ENCODE results near the gene IFT27.
A peak's percentile ranks its signal among the peaks of the same experiment; 100 is the strongest.

The IFT27 gene

DNA sequence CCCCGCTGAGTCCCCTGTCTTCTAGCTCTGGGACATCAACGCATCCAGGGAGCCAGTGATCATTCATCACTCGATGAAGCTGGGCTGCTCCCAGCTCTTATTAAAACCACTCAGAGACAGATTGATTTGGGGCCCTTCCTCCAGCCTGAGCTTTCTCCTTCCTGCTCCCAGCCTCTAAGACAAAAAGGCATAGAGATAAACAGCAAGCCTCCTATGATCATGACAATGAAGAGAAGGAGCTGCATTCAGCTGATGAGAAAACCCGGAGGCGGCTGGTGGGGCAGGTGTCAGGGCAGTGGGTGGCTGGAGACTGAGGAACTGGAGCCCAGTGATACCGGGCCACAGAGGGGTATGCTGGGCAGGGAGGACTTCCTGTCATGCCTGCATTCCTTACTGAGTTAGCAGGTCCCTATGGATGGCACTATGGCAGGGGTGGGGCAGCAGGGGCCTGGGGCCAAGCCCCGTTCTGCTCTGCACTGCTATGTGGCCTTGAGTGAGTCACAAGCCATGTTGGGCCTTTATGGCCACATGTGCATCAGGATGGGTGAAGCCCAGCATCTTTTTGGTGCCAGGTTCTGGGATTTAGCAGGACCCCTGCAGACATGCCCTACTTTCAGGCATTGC is 20.7 kb upstream of the IFT27 start:
- DNase-seq (ENCODE audit: low read depth in 2 of 2) = no peak

DNA sequence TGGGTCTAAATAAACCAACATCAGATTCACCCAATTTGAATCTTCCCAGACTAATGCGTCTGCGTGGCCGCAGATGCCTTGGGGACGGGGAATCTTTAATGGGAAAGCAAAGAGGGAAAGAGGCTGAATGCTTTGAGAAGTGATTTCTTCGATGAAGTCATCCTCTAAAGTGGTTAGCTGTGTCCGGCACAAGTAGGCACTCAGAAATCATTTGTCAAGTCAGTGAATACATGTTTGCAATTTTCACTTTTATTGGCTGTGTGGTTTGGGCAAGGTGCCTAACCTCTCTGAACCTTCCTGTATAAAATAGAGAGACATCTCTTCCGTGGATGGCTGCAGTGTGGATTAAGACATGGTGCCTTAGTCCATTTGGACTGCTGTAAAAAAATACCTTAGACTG is 19.7 kb upstream of the IFT27 start:
- DNase-seq (ENCODE audit: low read depth in 2 of 2) = no peak

DNA sequence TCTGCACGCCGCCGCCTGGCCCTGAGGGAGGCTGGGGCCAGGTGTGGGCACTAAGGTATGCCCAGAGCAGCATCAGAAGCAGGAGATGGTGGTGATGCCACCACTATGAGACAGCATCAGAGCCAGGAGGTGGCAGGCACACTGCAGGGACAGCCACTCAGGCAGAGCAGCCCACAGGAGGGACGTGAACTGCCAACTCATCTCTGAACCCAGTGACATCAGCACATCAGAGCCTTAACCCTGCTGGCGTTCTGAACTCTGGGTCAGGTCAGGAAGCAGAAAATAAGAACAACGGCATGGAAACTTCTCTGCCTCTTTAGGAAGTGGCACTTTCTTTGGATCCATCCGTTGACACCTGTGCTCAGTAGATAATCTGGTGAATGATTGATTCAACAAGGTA is 14.7 kb upstream of the IFT27 start:
- no peak for DNase-seq (ENCODE audit: low read depth in 2 of 2)

DNA sequence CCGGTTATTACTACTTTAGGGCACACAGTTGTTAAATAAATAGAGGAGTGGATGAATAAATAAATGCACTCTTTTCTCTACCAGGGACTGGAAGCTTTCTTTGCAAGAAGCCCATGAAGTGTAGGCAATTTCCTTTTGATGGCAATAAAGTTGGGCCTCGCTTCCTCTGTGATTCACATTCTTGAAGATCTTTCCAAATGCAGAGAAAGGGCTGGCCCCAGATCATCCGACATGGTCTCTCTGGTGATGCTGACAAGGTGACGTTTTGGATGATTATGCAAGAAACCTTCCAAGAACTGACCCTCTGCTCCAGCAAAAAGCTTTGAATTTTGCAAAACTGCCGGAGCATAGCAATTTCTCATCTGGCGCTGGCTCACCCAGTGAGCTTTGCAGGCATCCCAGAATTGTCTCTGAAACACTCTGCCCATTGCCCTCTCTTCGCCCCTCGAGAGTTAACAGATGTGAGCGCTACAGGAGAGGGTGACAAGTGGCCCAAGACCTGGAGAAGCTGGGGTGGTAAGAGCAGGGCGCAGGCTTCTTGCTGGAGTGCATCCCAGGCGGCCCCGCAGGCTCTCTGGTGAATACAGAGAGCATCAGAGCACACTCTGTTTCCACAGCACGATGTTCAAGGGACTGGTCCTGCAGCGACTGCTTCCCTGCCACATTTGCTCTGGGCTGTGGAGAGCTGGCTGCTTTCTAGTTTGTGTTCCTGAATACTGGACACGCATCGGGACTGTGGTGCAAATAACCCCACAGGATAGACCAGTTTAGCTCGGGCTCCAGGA is 11.5 kb upstream of the IFT27 start:
- DNase-seq (ENCODE audit: low read depth in 2 of 2) = no peak

DNA sequence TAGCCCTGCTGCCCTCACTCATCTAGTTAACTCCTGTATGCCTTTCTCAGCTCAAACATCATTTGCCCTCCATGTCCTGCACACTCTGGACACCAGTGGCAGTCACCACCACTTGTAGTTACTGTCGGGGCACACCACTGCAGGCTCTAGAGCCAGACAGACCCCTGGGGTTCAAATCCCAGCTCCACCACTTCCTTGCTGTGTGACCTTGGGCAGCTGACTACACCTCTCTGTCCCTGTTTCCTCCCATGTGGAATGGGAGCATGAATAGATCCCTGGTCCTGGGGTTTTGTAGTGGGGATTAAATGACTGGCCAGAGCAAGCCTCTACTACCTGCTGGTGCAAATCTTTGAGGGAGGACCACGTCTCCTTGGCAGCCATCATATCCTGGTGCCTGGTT is 7.8 kb upstream of the IFT27 start:
- DNase-seq (ENCODE audit: low read depth in 2 of 2) = no peak

DNA sequence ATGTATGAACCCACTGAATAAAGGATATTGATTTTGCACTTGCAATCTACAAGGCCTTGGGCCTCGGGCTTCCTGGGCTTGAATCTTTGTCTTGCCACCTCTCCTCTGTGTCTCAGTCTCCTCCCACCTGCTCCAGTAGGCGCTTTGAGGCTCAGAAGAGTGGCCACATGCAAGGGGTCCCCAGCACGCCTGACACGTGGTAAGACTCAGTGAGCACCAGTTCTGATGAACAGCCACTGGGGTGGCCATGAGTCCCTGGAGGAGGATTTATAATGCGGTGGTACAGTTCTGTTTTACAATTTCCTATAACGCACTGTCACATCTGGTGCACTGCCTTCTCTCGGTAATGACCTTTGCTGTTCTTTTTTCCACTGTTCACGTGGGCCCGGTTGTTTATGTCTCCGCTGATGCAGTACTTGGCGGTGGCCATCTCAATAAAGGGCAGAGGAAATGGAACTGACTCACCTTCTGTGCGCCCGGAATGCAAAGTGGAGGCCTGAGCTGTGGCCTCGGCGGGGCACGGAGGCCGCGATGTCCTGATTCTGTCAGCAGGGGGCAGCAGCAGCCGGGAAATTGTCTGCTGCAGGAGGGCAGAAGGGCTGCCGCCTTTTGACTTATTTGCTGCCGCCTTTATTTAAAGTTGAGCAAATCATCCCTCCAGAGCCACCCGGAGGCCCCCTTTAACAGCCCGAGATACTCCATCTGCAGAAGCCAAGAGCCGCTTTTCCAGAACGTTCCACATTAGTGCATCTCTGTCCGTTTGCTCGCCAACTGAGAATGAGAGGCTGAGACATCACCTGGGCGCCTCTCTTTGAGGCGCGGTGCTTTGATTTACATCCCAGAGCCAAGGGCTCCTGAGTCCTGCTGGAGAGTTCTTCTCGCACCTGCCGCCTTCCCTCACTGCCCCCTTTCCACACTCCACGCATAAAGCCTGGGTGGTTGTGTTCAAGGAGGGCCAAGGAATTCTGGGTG is 6.0 kb upstream of the IFT27 start:
- DNase-seq (ENCODE audit: low read depth in 2 of 2) = peak; percentile 24 to 29

DNA sequence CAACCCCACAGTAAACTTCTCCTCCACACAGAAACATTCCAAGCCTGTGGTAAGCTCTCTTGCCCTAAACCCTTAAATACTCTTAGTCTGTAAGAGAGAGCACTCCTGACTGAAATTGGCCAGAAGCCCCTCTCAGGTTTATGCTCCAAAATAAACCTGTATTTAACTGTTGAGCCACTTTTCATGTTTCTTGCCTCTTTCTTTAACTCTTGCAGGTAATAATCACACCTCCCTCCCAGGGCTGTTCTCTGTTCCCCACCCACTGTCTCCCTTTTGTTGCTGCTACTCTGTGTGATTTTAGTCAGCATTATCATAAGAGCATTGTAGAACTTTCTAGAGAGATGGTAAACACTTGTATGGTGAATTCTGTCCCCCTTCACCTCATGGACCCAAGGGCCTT is 2.1 kb upstream of the IFT27 start:
- DNase-seq (ENCODE audit: low read depth in 2 of 2) = no peak

DNA sequence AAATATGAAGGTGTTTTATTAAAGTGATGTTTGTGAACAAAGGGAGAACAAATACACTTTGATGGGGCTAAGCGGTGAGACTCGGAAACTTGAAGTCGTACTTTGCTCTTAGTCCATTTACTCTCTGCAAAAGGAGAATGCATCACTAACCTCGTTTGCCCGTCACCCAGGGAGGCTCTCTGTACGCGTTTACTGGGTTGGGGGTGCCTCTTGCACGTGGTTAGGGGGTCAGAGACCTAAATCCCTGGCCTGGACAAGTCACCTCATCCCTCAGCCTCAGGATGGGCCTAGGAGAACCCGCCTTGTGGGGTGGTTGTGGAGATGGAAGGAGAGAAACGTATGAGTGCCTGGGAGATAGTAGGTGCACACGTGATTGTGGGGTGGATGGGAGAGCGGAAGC is 803 bp upstream of the IFT27 start:
- no peak for DNase-seq (ENCODE audit: low read depth in 2 of 2)

DNA sequence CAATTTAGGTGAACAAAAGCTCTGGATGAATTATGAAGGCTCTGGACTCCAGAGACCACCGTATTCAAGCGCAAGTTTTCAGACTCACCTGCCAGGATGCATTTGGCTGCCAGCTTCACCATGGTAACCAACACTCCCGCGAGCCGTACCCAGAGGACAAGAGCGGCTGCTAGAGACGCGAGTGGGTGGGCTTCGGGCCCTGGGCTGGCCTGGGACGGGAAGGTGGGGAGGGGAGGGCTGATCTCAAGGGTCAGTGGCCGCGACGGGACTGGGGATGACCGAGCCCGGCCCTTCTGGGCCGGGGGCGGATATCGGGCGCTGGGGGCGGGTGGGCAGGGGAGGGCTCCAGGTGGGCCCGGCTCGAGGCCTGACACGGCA is 344 bp downstream of the IFT27 start:
- DNase-seq (ENCODE audit: low read depth in 2 of 2) = no peak

DNA sequence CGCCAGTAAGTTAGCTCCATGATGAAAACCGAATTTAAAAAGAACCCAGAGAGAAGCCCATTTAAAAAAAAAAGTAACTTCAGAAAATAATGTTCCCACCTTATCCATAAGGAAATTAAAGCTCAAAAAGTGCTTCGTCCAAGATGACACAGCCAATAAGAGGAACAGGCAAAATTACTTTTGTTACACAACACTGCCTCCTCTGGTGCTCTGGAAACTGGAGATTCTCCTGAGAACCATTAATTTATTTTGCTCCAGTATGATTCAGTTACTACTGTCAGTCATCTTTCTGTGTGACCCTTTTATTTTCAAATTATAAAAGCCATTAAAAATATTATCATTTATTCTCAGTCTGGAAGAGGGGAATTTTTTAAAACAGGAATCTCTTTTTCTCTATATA is 2.0 kb downstream of the IFT27 start:
- DNase-seq (ENCODE audit: low read depth in 2 of 2) = no peak

DNA sequence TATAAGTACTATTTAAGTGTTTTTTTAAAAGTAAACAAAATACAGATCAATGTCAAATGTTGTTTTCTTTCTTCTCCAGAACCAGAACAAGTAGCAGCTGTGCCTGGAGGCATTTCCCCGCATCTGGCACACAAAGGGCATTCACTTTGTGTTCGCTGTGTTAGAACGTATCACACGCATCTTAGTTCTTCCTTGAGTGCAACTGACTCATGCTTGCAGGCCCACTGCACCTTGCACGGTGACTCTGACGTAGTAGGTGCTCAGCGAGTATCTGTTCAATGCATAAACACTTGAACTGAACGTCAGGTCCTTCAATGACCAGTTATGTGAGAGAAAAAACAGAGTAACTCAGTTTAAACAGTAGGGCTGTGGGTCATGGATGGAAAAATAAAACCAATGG is 3.5 kb downstream of the IFT27 start:
- no peak for DNase-seq (ENCODE audit: low read depth in 2 of 2)

DNA sequence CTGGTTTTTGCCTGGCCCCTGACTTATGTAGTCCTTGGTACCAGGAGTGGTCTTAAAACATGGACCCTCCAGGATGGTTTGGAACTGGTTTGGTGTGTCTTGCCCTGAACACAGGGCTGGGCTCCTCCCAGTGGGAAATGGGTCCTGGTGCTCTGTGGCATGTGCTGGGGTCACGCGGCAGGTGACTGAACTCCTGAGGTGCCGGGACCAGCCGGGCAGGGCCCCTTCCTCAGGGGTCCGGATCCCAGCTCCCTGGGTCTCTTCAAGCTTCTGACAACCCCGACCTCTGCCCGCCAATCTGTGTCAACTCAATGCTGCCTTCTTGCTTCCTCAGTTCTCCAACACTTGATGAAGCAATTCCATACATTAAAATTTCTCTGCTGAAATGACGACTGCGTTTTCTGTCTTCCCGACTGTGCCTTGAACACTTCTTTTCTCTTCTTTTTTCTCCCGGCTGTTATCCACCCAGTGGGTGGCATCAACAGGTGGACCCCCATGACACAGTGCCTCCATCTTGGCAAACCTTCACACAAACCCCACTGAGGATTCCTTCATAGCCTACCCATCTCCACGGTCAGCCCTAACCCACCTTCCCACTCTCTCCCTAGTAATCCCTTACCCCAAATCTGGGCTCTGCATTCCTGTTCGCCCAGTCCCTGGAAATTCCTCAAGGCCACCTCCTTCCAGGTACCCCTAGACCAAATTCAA is 4.4 kb downstream of the IFT27 start:
- DNase-seq (ENCODE audit: low read depth in 2 of 2) = no peak

DNA sequence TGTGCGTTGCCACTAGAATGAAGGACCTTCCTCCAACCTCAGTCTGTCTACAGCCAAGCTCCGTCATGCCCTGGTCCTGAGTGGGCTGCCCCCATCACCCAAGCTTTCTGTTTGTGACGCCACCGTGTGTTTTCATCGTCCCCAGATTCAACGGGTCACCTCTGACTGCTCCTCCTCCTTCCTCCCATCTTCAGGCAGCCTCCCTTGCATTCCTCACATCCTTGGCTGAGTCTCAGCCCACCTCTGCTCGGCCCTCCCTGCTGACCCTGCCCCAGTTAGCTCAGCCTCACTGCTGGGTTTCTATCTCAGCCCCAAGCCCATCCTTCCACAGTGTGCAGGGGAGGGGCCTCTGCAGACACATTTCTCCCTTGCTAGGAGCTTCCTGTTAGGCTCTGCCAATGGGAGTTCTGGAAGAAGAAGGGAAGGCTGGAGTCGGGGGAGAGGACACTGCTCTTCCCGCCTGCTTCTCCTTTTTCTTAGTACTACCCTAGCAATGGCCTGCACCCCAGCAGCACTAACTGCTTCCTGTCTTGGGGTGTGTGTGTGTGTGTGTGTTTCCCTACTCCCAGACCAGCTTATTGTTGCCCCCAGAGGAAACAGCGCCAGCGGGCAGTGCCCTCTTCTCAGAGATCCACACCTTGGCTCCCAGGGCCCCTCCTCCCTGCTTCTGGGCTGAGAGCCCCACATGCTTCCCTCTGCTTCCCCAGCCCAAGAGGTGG is 5.2 kb downstream of the IFT27 start:
- DNase-seq (ENCODE audit: low read depth in 2 of 2) = no peak

DNA sequence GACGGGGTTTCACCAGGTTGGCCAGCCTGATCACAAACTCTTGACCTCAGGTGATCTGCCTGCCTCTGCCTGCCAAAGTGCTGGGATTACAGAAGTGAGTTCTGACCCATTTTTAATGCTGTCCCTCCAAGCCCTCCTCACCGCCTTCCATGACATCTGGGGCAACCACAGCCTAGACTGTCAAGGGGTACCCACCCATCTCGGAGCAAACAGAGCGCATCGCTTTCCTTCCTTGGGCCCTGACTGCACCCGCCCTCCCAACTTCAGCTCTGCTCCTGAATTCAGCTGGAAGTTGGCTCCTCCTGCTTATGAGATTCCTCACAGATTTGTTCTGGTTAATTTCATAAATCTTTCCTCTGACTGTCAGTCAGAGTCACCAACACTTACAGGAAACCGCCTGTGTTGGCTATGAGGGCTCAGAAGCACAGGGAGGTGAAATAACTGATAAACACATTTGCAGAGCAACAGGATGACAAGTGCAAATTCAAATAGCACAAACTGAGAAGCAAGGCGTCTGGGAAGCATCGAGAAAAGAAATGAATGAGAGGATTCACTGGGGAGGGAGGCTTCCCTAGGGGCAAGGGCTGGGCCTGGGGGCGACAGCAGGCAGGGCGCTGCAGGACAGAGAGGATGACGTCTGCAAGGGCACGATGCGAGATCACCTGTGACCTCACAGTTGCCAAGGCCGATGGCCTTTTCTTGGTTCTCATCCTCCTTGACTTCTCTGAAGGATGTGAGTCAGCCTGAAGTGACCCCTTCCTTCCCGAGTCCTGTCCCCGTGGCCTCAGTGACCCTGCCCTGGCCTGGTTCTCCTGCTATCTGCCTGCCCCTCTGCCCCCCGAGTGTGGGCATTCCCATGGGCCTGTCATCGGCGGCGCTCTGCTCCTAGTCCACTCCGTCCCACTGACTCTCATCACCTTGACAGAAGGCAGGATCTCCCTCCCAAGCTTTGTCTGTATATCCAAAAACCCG is 6.1 kb downstream of the IFT27 start:
- DNase-seq (ENCODE audit: low read depth in 2 of 2) = no peak

DNA sequence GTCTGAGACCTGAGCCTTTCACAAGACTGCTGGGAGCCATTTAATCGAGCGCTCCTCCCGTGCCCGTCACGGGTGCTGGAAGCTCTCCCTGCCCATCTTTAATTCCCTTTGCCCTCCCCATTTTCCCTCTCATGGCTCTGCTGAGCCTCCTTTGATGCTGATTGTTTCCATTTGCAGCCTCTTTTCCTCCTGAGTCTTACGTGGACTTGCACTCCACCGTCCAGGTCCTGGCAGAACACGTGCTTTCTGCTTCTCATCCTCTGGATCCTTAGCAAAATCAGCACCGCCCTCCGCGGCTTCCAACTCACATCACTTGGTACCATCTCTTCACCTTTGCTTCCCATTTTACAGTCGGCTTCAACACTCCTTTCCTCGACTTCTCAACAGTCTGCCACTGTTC is 7.3 kb downstream of the IFT27 start:
- no peak for DNase-seq (ENCODE audit: low read depth in 2 of 2)

DNA sequence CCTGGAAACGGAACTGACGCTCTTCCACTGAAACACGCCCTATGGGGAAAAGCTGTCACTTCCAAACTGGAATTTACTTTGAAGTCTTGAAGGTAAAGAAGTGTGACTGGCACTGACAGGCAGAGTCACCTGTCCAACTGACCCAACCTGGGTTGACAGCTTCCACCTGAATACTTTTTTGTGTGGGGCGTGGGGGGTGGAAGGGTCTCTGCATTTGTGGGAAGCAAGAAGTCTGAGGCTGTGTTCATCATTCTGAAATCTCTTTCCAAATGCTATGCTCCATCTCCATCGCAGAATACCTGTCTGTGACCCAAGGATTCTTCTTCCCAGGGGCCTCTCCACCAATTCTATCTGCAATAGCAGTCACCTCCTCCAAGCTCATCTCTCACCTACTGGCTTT is 7.8 kb downstream of the IFT27 start:
- no peak for DNase-seq (ENCODE audit: low read depth in 2 of 2)

DNA sequence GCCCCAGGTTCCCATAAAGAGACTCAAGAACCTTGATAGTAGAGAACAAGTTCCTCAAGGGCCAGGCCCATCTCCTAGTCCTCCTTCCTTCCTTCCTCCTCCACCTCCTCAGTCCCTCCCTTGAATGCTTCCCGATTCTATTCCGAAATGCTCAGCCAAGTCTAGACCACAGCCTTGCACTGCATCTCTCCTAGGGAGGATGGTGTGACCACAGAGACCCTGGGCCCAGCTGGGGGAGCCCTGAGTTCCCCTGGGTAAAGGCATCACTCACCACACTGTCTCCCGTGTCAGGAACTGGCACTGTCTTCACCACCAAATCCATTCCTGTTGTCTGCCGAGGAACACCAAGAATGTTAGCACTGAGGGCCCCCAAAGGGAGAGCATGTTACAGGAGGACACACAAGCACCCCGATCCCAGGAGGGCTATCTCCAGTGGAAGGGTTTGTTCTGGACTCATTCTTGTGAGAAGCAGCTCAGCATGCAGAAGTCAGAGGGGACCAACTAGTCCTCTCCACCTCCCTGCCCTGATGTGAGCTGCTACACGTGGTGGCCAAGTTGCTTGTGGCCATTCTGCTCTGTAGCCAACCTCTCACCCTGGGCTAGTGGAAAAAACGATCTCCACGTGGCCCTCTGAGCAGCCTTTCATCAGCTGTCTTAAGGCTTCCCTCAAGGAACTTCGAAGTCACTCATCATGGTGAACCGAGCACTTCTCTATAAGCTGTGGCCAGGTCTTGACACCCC is 8.7 kb downstream of the IFT27 start:
- DNase-seq (ENCODE audit: low read depth in 2 of 2) = no peak

DNA sequence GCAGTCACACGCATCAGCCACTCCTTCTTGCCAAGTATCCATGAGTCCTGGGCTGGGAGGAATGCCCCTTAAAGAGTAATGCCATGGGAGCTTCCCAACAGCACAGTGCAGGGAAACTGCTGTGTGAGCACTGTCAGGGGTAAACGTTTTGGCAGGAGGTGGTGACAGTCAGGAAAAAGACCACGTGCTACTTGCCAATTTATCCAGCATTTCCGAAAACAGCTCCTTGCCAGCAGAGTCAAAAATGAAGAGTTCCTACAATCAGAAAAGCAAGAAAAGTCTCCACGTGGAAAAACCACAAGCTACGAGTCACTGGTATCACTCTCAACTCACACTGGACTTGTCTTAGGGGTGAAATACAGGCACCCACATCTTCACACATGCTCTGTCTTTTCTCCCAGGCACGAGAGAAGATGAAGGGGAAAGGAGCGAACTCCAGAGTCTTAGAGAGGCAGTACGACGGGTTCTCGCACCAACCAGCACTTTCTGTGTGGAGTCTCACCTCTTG is 9.9 kb downstream of the IFT27 start:
- DNase-seq (ENCODE audit: low read depth in 2 of 2) = no peak

Data from fibroblast of skin of left biceps (primary cell).